Activated CD4-positive, alpha-beta T cell treated with anti-CD3 and anti-CD28 coated beads, Interleukin-2, Interleukin-4, amounts not matched to agents 100 ng/mL and 50 ng/mL, durations not matched to agents 16 hours and 8 hours (primary cell): ENCODE results near the gene TWSG1.

ENCODE experiments used
- DNase-seq: peaks from one replicate; pipeline ENCODE4 v3.0.0-alpha.2; 2020; ENCODE audit warnings: low spot score

The TWSG1 gene

GRCh38 chr18:9334329-9334972 lies at the start of gene TWSG1:
TSS of gene TWSG1 (plus strand) at chr18:9334773. CDS start at chr18:9337230, 2,457 bp downstream.
- DNase-seq = peak; percentile 89

- no peak for DNase-seq
These were observed 49.0 kb upstream of the TWSG1 start for GRCh38 chr18:9285604-9286003.

- no peak for DNase-seq
These were observed 47.5 kb upstream of the TWSG1 start for GRCh38 chr18:9287036-9287435.

GRCh38 chr18:9289698-9290097 lies 44.9 kb upstream of the TWSG1 start:
- no peak for DNase-seq

- no peak for DNase-seq
These were observed 44.4 kb upstream of the TWSG1 start for GRCh38 chr18:9290156-9290555.

GRCh38 chr18:9292047-9292446 lies 42.5 kb upstream of the TWSG1 start:
- DNase-seq = no peak

- no peak for DNase-seq
These were observed 40.6 kb upstream of the TWSG1 start for GRCh38 chr18:9293948-9294347.

GRCh38 chr18:9296233-9297006 lies 38.2 kb upstream of the TWSG1 start:
- DNase-seq = no peak

- no peak for DNase-seq
These were observed 37.6 kb upstream of the TWSG1 start for GRCh38 chr18:9297007-9297393.

- no peak for DNase-seq
These were observed 30.0 kb upstream of the TWSG1 start for GRCh38 chr18:9304388-9305070.

- no peak for DNase-seq
These were observed 15.2 kb upstream of the TWSG1 start for GRCh38 chr18:9319333-9319732.

GRCh38 chr18:9321017-9321452 lies 13.5 kb upstream of the TWSG1 start:
- no peak for DNase-seq

GRCh38 chr18:9321736-9322135 lies 12.8 kb upstream of the TWSG1 start:
- DNase-seq = no peak

- no peak for DNase-seq
These were observed 11.8 kb upstream of the TWSG1 start for GRCh38 chr18:9322744-9323143.

GRCh38 chr18:9323750-9324445 lies 10.7 kb upstream of the TWSG1 start:
- no peak for DNase-seq

GRCh38 chr18:9325716-9326115 lies 8.9 kb upstream of the TWSG1 start:
- DNase-seq = no peak

GRCh38 chr18:9328776-9329175 lies 5.8 kb upstream of the TWSG1 start:
- DNase-seq = no peak

- DNase-seq = no peak
These were observed 5.1 kb upstream of the TWSG1 start for GRCh38 chr18:9329471-9329870.

GRCh38 chr18:9330419-9330818 lies 4.2 kb upstream of the TWSG1 start:
- no peak for DNase-seq

- DNase-seq = no peak
These were observed 888 bp upstream of the TWSG1 start for GRCh38 chr18:9333441-9334328.

GRCh38 chr18:9334973-9335696 lies 562 bp downstream of the TWSG1 start:
- DNase-seq = peak; percentile 19
